ENCODE results near the gene C1orf122. TPM values are rescaled to one million over a fixed set of nuclear protein-coding genes. Genes with fewer than 3 reads are reported as not detected.

The C1orf122 gene
- total and polyA plus RNA-seq, 2 of the 13 experiments (the other 11 are each of a cell fraction or from before 2014, with no cell fraction given) = 18.7 to 40.6 TPM

- TF ChIP-seq AFF4 (CRISPR knock-in tag; IDR thresholded peaks at IDR 0.05) (peak; percentile 90), BORCS8-MEF2B (CRISPR knock-in tag; IDR thresholded peaks at IDR 0.05) (peak; percentile 100), ZFP36L1 (CRISPR knock-in tag; IDR thresholded peaks at IDR 0.05) (peak; percentile 92), GMEB1 (CRISPR knock-in tag; IDR thresholded peaks at IDR 0.05; ENCODE audit: borderline replicate concordance) (peak; percentile 23; the same call in 1 of the 2 replicates), KMT2B (CRISPR knock-in tag; IDR thresholded peaks at IDR 0.05) (peak; percentile 93), REST (IDR thresholded peaks at IDR 0.05; ENCODE audit: borderline replicate concordance in 1 of 2, low read depth in 1 of 2, low read length in 2 of 2) (peak; percentile 94 to 100), ZNF879 (CRISPR knock-in tag; IDR thresholded peaks at IDR 0.05) (peak; percentile 99), SIN3B (IDR thresholded peaks at IDR 0.05; ENCODE audit: low read length) (peak; percentile 42; the same call in 1 of the 2 replicates), RERE (CRISPR knock-in tag; IDR thresholded peaks at IDR 0.05; ENCODE audit: low read depth) (peak; percentile 80), ZNF350 (CRISPR knock-in tag; IDR thresholded peaks at IDR 0.05; ENCODE audit: borderline replicate concordance, low read depth) (no peak), PHF21A (CRISPR knock-in tag; IDR thresholded peaks at IDR 0.05) (no peak), SMYD3 (CRISPR knock-in tag; IDR thresholded peaks at IDR 0.05) (peak; percentile 54; the same call in 1 of the 2 replicates), DDIT3 (CRISPR knock-in tag; IDR thresholded peaks at IDR 0.05) (peak; percentile 90)
Observed at GRCh38 chr1:37764414-37764825, 43.2 kb upstream of the C1orf122 start (continued).
